PC-3 (cell line): ENCODE data around the gene PXMP4. TPM values are rescaled to one million over a fixed set of nuclear protein-coding genes. Genes with fewer than 3 reads are reported as not detected.

ENCODE experiments used
- ATAC-seq: fragments of 200-7000 bp; cut with Tn5 transposase; 2 replicates; pipeline ENCODE4 v1.9.1; 2020; ENCODE audit warnings: mild to moderate bottlenecking, moderate library complexity
- BruUV-seq: library from RNA; stranded (reverse); fragments of 400-500 nt; replicated peaks from 2 replicates; lab custom pipeline; 2021; lab: Mats Ljungman, UMichigan
- CTCF ChIA-PET: fragments of 300-600 bp; sonication (Branson Sonifier 250); formaldehyde crosslinking; loops from one replicate; lab custom pipeline; 2022; ENCODE audit warnings: antibody characterized with exemption; lab: Charles Lee
- POLR2A ChIA-PET: fragments of 300-600 bp; sonication (Branson Sonifier 250); formaldehyde crosslinking; loops from one replicate; lab custom pipeline; 2022; ENCODE audit warnings: antibody characterized with exemption; ENCODE audit not compliant: unreplicated experiment; lab: Charles Lee
- DNase-seq: peaks from one replicate; pipeline ENCODE4 v3.0.0-alpha.2; 2015
- H2AFZ ChIP-seq: fragments of 300-600 bp; sonication (generic); 2 replicates; pipeline ENCODE4 v1.6.0; 2016; ENCODE audit warnings: antibody characterized with exemption, low read length
- H3F3A ChIP-seq: fragments of 300-600 bp; sonication (generic); one replicate; pipeline ENCODE4 v1.6.0; 2017; ENCODE audit warnings: antibody characterized with exemption, low read length, control low read depth, mild to moderate bottlenecking; ENCODE audit not compliant: unreplicated experiment
- H3K27ac ChIP-seq: fragments of 300-600 bp; sonication (generic); 2 replicates; pipeline ENCODE4 v1.5.1; 2016; ENCODE audit warnings: mild to moderate bottlenecking, low read length
- H3K27me3 ChIP-seq: fragments of 300-600 bp; sonication (generic); 2 replicates; pipeline ENCODE4 v1.6.1; 2016; ENCODE audit warnings: low read length, mixed read lengths
- H3K36me3 ChIP-seq: fragments of 300-600 bp; sonication (generic); 2 replicates; pipeline ENCODE4 v1.6.1; 2016; ENCODE audit warnings: low read depth, mixed run types, low read length, mixed read lengths
- H3K4me1 ChIP-seq: fragments of 300-600 bp; sonication (generic); 2 replicates; pipeline ENCODE4 v1.5.1; 2016; ENCODE audit warnings: low read length; ENCODE audit not compliant: insufficient read depth
- H3K4me2 ChIP-seq: fragments of 300-600 bp; sonication (generic); 2 replicates; pipeline ENCODE4 v1.6.0; 2016; ENCODE audit warnings: low read length
- H3K4me3 ChIP-seq: fragments of 300-600 bp; sonication (generic); 2 replicates; pipeline ENCODE4 v1.5.1; 2016; ENCODE audit warnings: mild to moderate bottlenecking, low read length, mixed read lengths
- H3K79me2 ChIP-seq: fragments of 300-600 bp; sonication (generic); 2 replicates; pipeline ENCODE4 v1.6.1; 2017; ENCODE audit warnings: low read length, mixed read lengths
- H3K9ac ChIP-seq: fragments of 300-600 bp; sonication (generic); 2 replicates; pipeline ENCODE4 v1.6.0; 2016; ENCODE audit warnings: mild to moderate bottlenecking, low read length
- H3K9me2 ChIP-seq: fragments of 300-600 bp; sonication (generic); replicated peaks from 2 replicates; pipeline ENCODE4 v1.6.1; 2016; ENCODE audit warnings: mixed run types, low read length, mixed read lengths
- H3K9me3 ChIP-seq: fragments of 300-600 bp; sonication (generic); 2 replicates; pipeline ENCODE4 v1.6.1; 2016; ENCODE audit warnings: low read length, mixed read lengths
- H4K20me1 ChIP-seq: fragments of 300-600 bp; sonication (generic); 2 replicates; pipeline ENCODE4 v1.6.1; 2016; ENCODE audit warnings: low read length, mixed read lengths
- EZH2 ChIP-seq: fragments of 300-600 bp; sonication (generic); IDR thresholded peaks from one replicate; pipeline ENCODE4 v1.6.1; 2017; ENCODE audit warnings: antibody characterized with exemption, mild to moderate bottlenecking, low read length; ENCODE audit not compliant: unreplicated experiment
- EZH2phosphoT487 ChIP-seq: fragments of 300-600 bp; sonication (generic); IDR thresholded peaks from 2 replicates; pipeline ENCODE4 v1.6.1; 2018; ENCODE audit warnings: mild to moderate bottlenecking, antibody characterized with exemption, low read length, borderline replicate concordance
- intact Hi-C: fragments of 100-400 bp; cut with micrococcal nuclease; formaldehyde crosslinking; loops from 2 replicates; pipeline ENCODE4 v1.9.0; 2023
- total RNA-seq: library from RNA; depleted of rRNA; stranded (reverse); fragments of >200 nt; gene quantifications from 2 replicates; pipeline ENCODE4 v1.2.3, GENCODE V29; 2014
- TF ChIP-seq, protein P1 (sequence below): fragments of 300-600 bp; sonication (generic); conservative IDR thresholded peaks from 2 replicates; pipeline ENCODE4 v1.5.1; 2017; ENCODE audit warnings: antibody characterized with exemption, low read depth, mild to moderate bottlenecking, low read length

Gene PXMP4
- total RNA-seq, 1 experiment from 2014 or later, result not detected

DNA sequence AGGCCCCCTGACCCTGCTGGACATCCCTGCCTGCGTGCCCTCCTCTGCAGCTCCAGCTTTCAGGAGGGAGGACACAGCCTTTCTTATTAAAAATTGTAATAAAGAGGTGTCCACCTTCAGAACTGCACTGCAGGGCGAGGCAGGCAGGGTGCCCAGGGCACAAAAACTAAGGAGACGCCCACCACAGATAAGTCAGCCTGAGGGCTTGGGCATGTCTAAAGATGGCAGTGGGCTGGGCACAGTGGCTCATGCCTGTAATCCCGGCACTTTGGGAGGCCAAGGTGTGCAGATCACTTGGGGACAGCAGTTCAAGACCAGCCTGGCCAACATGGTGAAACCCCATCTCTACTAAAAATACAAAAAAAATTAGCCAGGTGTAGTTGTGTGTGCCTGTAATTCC is 64.9 kb downstream of the PXMP4 start:
- intact Hi-C loops, result no loop called here
- Histone ChIP-seq H3K79me2 (no peaks in the 10 kb centered on the region), H3K9ac (no peak overlapping the region), H3K4me1 (peaks cover 23% of the 10 kb centered on the region), H3K36me3 (no peaks in the 10 kb centered on the region; the same call in 1 of the 2 replicates), H3K9me3 (no peaks in the 10 kb centered on the region), H3K4me3 (no peak overlapping the region), H3K9me2 (no peaks in the 10 kb centered on the region), H2AFZ (no peak overlapping the region), H3K4me2 (no peak overlapping the region), H3K27me3 (no peaks in the 10 kb centered on the region), H4K20me1 (no peaks in the 10 kb centered on the region), H3K27ac (no peak overlapping the region), H3F3A (no peaks in the 10 kb centered on the region)
- ChIA-PET CTCF (no interaction called here), POLR2A (no interaction called here)
- ATAC-seq (no peak), DNase-seq (no peak)
- BruUV-seq, result no TSS peak
- TF ChIP-seq EZH2 (no peak), EZH2phosphoT487 (no peak)
- TF ChIP-seq, protein P1, sequence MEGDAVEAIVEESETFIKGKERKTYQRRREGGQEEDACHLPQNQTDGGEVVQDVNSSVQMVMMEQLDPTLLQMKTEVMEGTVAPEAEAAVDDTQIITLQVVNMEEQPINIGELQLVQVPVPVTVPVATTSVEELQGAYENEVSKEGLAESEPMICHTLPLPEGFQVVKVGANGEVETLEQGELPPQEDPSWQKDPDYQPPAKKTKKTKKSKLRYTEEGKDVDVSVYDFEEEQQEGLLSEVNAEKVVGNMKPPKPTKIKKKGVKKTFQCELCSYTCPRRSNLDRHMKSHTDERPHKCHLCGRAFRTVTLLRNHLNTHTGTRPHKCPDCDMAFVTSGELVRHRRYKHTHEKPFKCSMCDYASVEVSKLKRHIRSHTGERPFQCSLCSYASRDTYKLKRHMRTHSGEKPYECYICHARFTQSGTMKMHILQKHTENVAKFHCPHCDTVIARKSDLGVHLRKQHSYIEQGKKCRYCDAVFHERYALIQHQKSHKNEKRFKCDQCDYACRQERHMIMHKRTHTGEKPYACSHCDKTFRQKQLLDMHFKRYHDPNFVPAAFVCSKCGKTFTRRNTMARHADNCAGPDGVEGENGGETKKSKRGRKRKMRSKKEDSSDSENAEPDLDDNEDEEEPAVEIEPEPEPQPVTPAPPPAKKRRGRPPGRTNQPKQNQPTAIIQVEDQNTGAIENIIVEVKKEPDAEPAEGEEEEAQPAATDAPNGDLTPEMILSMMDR, result no peak

DNA sequence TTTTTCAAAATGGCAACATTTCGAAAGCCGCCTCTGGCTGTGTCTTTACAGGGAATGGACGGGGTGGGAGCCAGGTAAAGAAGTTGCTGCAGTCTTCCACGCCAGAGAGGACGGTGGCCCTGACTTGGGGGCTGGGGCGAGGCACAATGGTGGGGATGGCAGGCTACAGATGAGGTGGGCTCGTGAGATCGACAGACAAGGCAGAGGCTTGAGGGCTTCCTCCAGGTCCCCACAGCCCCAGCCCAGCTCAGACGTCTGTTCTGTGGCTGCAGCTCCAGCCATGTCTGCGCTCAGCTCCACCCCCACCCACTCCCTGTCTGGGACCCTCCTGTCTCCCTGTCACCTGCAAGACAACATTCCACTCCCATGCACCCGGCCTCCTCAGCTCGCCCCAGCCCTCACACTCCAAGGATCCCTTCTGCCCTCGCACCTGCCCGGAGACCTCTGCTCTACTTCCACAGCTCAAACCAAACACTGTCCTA is 65.4 kb downstream of the PXMP4 start:
- H3K4me3 ChIP-seq, result no peak overlapping the region
- no peak for ATAC-seq
- no peak overlapping the region for H3K27ac ChIP-seq
- no peaks in the 10 kb centered on the region for H3F3A ChIP-seq
- intact Hi-C loops, result no loop called here
- no peak overlapping the region for H3K9ac ChIP-seq
- H3K9me2 ChIP-seq, result no peaks in the 10 kb centered on the region
- no peaks in the 10 kb centered on the region for H3K27me3 ChIP-seq
- no TSS peak for BruUV-seq
- no peaks in the 10 kb centered on the region for H3K9me3 ChIP-seq
- H3K4me1 ChIP-seq, result peaks cover 23% of the 10 kb centered on the region
- H4K20me1 ChIP-seq, result no peaks in the 10 kb centered on the region
- no peak overlapping the region for H2AFZ ChIP-seq
- no peak for DNase-seq
- TF ChIP-seq, protein P1, result no peak
- H3K4me2 ChIP-seq, result no peak overlapping the region
- H3K79me2 ChIP-seq, result no peaks in the 10 kb centered on the region
- POLR2A ChIA-PET, result interaction anchor here (0.8 kb wide), 1 partner anchor 197 kb away, joined by 3 read pairs; no protein-coding TSS in a partner anchor
- H3K36me3 ChIP-seq, result no peaks in the 10 kb centered on the region; the same call in 1 of the 2 replicates
- CTCF ChIA-PET, result interaction anchor here (1.2 to 1.8 kb wide), 3 partner anchors 128 to 197 kb away, joined by 4 to 14 read pairs (median 5); no protein-coding TSS in a partner anchor

DNA sequence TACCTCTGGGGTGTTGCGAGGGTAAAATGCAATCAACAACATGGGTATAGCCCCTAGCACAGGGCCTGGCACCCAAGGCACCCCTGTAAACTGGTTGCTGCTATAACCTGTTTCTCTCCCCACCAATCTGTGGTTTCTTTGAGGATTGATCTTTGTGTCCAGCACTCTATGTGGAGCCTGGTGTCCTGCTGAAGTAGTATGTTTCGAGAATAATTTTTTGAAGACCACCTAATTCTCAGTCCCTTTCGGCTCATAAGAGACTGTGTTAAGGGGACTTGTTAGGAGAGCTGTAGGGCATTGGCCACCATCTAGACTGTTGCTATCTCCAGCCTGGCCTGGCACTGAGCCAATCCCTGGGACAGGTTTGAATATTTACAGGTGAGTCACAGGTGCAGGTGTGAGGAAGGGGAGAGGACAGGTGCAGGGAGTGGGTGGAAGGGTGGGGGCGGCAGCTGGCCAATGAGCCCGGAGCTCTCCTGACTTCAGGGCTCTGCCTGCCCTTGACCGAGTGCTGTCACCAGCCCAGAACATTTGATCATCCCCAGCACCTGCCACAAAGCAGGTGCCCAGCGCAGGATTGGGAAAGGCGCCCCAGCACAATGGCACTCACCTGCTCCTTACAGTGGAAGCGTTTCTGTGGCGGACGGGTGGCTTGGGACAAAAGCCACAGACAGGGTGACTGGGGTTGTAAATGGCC is 66.1 kb downstream of the PXMP4 start:
- Histone ChIP-seq H3K36me3 (no peaks in the 10 kb centered on the region; the same call in 1 of the 2 replicates), H2AFZ (no peak overlapping the region), H3F3A (no peaks in the 10 kb centered on the region), H3K9ac (no peak overlapping the region), H3K9me3 (no peaks in the 10 kb centered on the region), H4K20me1 (no peaks in the 10 kb centered on the region), H3K9me2 (no peaks in the 10 kb centered on the region), H3K79me2 (no peaks in the 10 kb centered on the region), H3K27ac (no peak overlapping the region), H3K27me3 (no peaks in the 10 kb centered on the region), H3K4me3 (no peak overlapping the region), H3K4me2 (no peak overlapping the region), H3K4me1 (peaks cover 23% of the 10 kb centered on the region)
- POLR2A ChIA-PET, result interaction anchor here (0.8 kb wide), 1 partner anchor 197 kb away, joined by 3 read pairs; no protein-coding TSS in a partner anchor
- BruUV-seq, result no TSS peak
- CTCF ChIA-PET, result interaction anchor here (1.1 to 1.8 kb wide), 4 partner anchors 127 to 209 kb away, joined by 3 to 14 read pairs (median 4); no protein-coding TSS in a partner anchor
- TF ChIP-seq EZH2, result no peak
- TF ChIP-seq, protein P1, result no peak
- TF ChIP-seq EZH2phosphoT487, result no peak
- peak; percentile 62 for DNase-seq
- intact Hi-C loops, result loop anchor here (1.0 kb wide), 1 partner anchor 197 kb away; no protein-coding TSS in a partner anchor
- peak; percentile 33 for ATAC-seq
